Mammary epithelial cell (primary cell): ENCODE measurements around the gene RBM47.

Experiments used
- EZH2 ChIP-seq: IDR thresholded peaks from 2 replicates; pipeline ENCODE4 v1.6.1; 2012; ENCODE audit warnings: low read length, inconsistent platforms, borderline replicate concordance
- TF ChIP-seq, protein P1 (sequence below), 2 donors: IDR thresholded peaks in 1 of 2; conservative IDR thresholded peaks in 1 of 2; 2 replicates each; pipeline ENCODE4 v1.5.1; 2011 to 2012; ENCODE audit warnings: inconsistent platforms in 2 of 2, low read length in 2 of 2, mild to moderate bottlenecking in 2 of 2, control low read depth in 1 of 2, low read depth in 1 of 2; ENCODE audit not compliant: insufficient read depth in 1 of 2; ENCODE audit errors: extremely low read depth in 1 of 2

DNA sequence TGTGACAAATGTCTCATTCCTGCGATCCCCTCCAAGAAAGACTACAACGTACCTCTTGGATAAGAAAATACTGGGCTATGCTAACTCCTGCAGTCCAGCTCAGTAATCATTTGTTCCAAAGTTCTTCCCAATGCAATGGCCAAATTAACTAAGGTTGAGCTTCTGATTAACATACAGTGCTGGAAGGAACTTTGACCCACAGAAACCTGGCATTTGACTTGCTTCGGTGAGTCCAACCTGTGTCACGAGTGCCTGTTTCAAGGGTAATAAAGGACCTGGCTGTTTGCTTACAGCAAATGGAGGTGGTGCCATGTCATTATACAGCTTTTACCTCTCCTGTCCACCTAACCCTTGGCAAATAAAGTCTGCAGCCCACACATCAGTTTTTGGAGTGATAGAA is 83.2 kb downstream of the RBM47 start:
- TF ChIP-seq EZH2, result no peak
- TF ChIP-seq, protein P1, sequence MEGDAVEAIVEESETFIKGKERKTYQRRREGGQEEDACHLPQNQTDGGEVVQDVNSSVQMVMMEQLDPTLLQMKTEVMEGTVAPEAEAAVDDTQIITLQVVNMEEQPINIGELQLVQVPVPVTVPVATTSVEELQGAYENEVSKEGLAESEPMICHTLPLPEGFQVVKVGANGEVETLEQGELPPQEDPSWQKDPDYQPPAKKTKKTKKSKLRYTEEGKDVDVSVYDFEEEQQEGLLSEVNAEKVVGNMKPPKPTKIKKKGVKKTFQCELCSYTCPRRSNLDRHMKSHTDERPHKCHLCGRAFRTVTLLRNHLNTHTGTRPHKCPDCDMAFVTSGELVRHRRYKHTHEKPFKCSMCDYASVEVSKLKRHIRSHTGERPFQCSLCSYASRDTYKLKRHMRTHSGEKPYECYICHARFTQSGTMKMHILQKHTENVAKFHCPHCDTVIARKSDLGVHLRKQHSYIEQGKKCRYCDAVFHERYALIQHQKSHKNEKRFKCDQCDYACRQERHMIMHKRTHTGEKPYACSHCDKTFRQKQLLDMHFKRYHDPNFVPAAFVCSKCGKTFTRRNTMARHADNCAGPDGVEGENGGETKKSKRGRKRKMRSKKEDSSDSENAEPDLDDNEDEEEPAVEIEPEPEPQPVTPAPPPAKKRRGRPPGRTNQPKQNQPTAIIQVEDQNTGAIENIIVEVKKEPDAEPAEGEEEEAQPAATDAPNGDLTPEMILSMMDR (conservative IDR thresholded peaks at IDR 0.05 in 1 of 2, IDR thresholded peaks at IDR 0.05 in 1 of 2; ENCODE audit: extremely low read depth in 1 of 2, insufficient read depth in 1 of 2, low read depth in 1 of 2, low read length in 2 of 2), result no peak
